Right cardiac atrium (tissue), 5 donors: ENCODE data around the gene LRRC59. TPM values are rescaled to one million over a fixed set of nuclear protein-coding genes. Genes with fewer than 3 reads are reported as not detected.
A peak's percentile ranks its signal among the peaks of the same experiment; 100 is the strongest.
"Not testable (repeated sequence)": the region's sequence is repeated elsewhere in the genome, so short reads cannot be mapped to it uniquely, and the experiment has no call there.

Experiments
- ATAC-seq, 2 donors: fragments of 200-7000 bp; cut with Tn5 transposase; one replicate each; pipeline versions ENCODE4 v1.8.0 to v1.9.1; 2020; ENCODE audit warnings: moderate library complexity in 2 of 2, mild to moderate bottlenecking in 1 of 2
- DNase-seq, 3 donors: peaks; one replicate each; pipeline ENCODE4 v3.0.0-alpha.2; 2020
- H3K27ac ChIP-seq: one replicate; pipeline ENCODE4 v1.5.1; 2013; ENCODE audit warnings: mild to moderate bottlenecking, low read length, control low read depth, moderate library complexity
- H3K27me3 ChIP-seq: one replicate; pipeline ENCODE4 v1.6.1; 2013; ENCODE audit not compliant: control insufficient read depth, insufficient read depth
- H3K4me1 ChIP-seq: one replicate; pipeline ENCODE4 v1.6.1; 2013; ENCODE audit warnings: low read length; ENCODE audit not compliant: control insufficient read depth, insufficient read depth
- H3K4me3 ChIP-seq: one replicate; pipeline ENCODE4 v1.5.1; 2013; ENCODE audit warnings: low read length, control low read depth
- H3K9me3 ChIP-seq: one replicate; pipeline ENCODE4 v1.6.1; 2013; ENCODE audit warnings: low read length; ENCODE audit not compliant: control insufficient read depth
- WGBS: extraction: QIAGEN DNeasy Blood & Tissue Kit; methylation state at CpG from one replicate; pipeline ENCODE4 v1.1.7; 2013; 5-methylcytosine and 5-hydroxymethylcytosine counted together
- intact Hi-C, 4 donors: fragments of 100-400 bp; cut with DNase I; formaldehyde crosslinking; loops; one replicate each; pipeline versions ENCODE4 v1.11.0 to v1.14.0; 2022 to 2023
- polyA plus RNA-seq: library from polyadenylated mRNA; stranded (reverse); fragments of 200-250 nt; gene quantifications from one replicate; pipeline ENCODE4 v1.2.3, GENCODE V29; 2013
- total RNA-seq, 4 donors: library from RNA; stranded (reverse); fragmentation: NEBNext Ultra II Directional; extraction: Animal tissue kit (Norgen Biotek cat#: 25700); gene quantifications; one replicate each; pipeline ENCODE4 v1.2.1, GENCODE V29; 2021
- donor health status: healthy with polysubstance abuse.
- donor health status: DM: no; HTN: yes; CAD: no.
- donor health status: DM: no; HTN: no; CAD: no.
- donor health status: DM: no; HTN: yes; CAD: no; lungs with severe emphysema.
- donor health status: DM: yes; HTN: yes; CAD: no.

Gene LRRC59
- total and polyA plus RNA-seq, 5 donors = 22.0 to 62.0 (median 32.7) TPM

DNA sequence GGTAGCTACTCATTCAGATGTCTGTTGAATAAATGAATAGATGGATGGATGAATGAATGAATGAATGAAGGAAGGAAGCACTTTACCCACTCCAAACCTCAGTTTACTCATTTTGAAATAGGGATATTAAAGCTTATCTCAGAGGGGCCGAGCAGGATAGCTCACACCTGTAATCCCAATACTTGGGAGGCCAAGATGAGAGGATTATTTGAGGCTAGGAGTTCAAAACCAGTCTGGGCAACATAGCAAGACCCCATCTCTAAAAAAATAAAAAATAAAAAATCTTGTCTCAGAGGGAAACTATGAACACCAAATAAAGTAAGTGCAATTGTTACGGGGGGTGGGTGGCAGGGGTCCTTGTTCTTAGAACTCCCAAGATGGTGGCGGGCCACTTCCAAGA, 1.3 kb upstream of the LRRC59 start:
- 94% methylated on average over 3 of the region's 3 CpGs for WGBS
- H3K27me3 ChIP-seq, H3K9me3 ChIP-seq, ATAC-seq, intact Hi-C loops, H3K4me3 ChIP-seq, DNase-seq, H3K4me1 ChIP-seq, H3K27ac ChIP-seq: not testable (repeated sequence)

GRCh38 chr17:50397919-50398285, 579 bp upstream of the LRRC59 start:
- 56% methylated on average over 9 of the region's 9 CpGs for WGBS
- no peaks in the 10 kb centered on the region for H3K27me3 ChIP-seq
- H3K4me1 ChIP-seq = peaks cover 4% of the 10 kb centered on the region
- intact Hi-C loops = no loop called here
- no peak overlapping the region for H3K4me3 ChIP-seq
- H3K27ac ChIP-seq = no peak overlapping the region
- peak in 1 of 2 donors; percentile 4 for ATAC-seq
- no peak for DNase-seq
- H3K9me3 ChIP-seq = no peaks in the 10 kb centered on the region

GRCh38 chr17:50396261-50397110, 837 bp downstream of the LRRC59 start:
- no peaks in the 10 kb centered on the region for H3K9me3 ChIP-seq
- DNase-seq (peak; percentile 61 to 74 (median 70)), ATAC-seq (peak; percentile 60 to 74)
- H3K27ac ChIP-seq = no peak overlapping the region
- intact Hi-C loops = no loop called here
- peaks cover 4% of the 10 kb centered on the region for H3K4me1 ChIP-seq
- 5% methylated on average over 30 of the region's 30 CpGs for WGBS
- H3K27me3 ChIP-seq = no peaks in the 10 kb centered on the region
- H3K4me3 ChIP-seq = peak overlapping the region; percentile 83

DNA sequence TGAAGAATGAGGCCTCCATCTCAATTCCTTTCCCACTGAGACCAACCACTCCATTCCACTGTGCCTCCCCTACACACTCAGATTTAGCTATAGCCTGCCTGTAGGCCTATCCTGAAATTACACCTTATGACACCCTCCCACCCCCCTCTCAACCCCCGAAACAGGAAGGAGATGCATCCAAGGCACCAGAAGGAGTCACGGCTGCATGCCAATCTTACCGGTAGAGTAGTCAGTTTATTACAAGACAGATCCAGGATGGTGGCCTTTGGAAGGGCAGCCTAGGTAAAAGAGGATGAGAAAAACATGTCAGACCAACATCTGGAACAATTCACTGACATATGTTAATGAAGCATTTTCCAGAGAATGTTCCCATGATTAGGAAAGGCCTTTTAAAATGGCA, 2.6 kb downstream of the LRRC59 start:
- ATAC-seq (no peak), DNase-seq (no peak)
- no peak overlapping the region for H3K27ac ChIP-seq
- no peaks in the 10 kb centered on the region for H3K9me3 ChIP-seq
- no peak overlapping the region for H3K4me3 ChIP-seq
- WGBS = 16% methylated on average over 3 of the region's 3 CpGs
- H3K27me3 ChIP-seq = no peaks in the 10 kb centered on the region
- intact Hi-C loops = no loop called here
- peaks cover 4% of the 10 kb centered on the region for H3K4me1 ChIP-seq

- Histone ChIP-seq H3K9me3 (no peaks in the 10 kb centered on the region), H3K27ac (no peak overlapping the region), H3K4me1 (peaks cover 4% of the 10 kb centered on the region), H3K27me3 (no peaks in the 10 kb centered on the region), H3K4me3 (no peak overlapping the region)
- WGBS = 89% methylated on average over 5 of the region's 5 CpGs
- no peak for ATAC-seq
- no peak for DNase-seq
- intact Hi-C loops = no loop called here
Measured at GRCh38 chr17:50393700-50394099, 3.6 kb downstream of the LRRC59 start.

GRCh38 chr17:50392621-50393020, 4.7 kb downstream of the LRRC59 start:
- Histone ChIP-seq H3K27me3 (no peaks in the 10 kb centered on the region), H3K4me1 (peaks cover 4% of the 10 kb centered on the region), H3K9me3 (no peaks in the 10 kb centered on the region), H3K4me3 (no peak overlapping the region), H3K27ac (no peak overlapping the region)
- DNase-seq = no peak
- WGBS = 88% methylated on average over 6 of the region's 6 CpGs
- intact Hi-C loops = no loop called here
- no peak for ATAC-seq

GRCh38 chr17:50389534-50389933, 7.8 kb downstream of the LRRC59 start:
- DNase-seq (no peak), ATAC-seq (no peak)
- no peaks in the 10 kb centered on the region for H3K27me3 ChIP-seq
- H3K27ac ChIP-seq = no peak overlapping the region
- no peaks in the 10 kb centered on the region for H3K9me3 ChIP-seq
- intact Hi-C loops = no loop called here
- WGBS = 95% methylated on average over 6 of the region's 6 CpGs
- no peak overlapping the region for H3K4me3 ChIP-seq
- H3K4me1 ChIP-seq = no peaks in the 10 kb centered on the region

DNA sequence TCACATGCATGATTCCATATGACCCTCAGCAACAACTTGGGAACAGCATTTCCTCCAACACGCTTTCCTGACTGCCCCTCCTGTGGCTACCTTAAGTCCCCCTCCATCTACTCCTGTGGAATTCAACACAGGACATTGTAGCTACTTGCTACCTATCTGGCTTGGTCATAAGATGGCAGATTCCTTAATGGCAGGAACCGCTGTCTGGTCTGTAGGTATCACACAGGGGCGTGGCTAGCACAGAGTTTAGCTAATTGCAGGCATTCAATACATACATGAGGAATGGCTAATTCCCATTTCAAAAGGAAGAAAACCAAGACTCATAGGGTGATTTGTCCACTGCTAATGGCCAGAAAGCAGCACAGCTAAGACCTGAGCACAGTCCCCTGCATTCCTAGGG, 8.6 kb downstream of the LRRC59 start:
- Histone ChIP-seq H3K27ac (no peak overlapping the region), H3K4me1 (no peaks in the 10 kb centered on the region), H3K27me3 (no peaks in the 10 kb centered on the region), H3K4me3 (no peak overlapping the region), H3K9me3 (no peaks in the 10 kb centered on the region)
- ATAC-seq (no peak), DNase-seq (no peak)
- intact Hi-C loops = no loop called here
- 97% methylated on average over 3 of the region's 3 CpGs for WGBS

- ATAC-seq (peak in 1 of 2 donors; percentile 23), DNase-seq (no peak)
- H3K4me1 ChIP-seq = no peaks in the 10 kb centered on the region
- no peaks in the 10 kb centered on the region for H3K9me3 ChIP-seq
- no peaks in the 10 kb centered on the region for H3K27me3 ChIP-seq
- WGBS = 70% methylated on average over 3 of the region's 3 CpGs
- intact Hi-C loops = no loop called here
- H3K4me3 ChIP-seq = no peak overlapping the region
- H3K27ac ChIP-seq = no peak overlapping the region
Measured at GRCh38 chr17:50386510-50386909, 10.8 kb downstream of the LRRC59 start.

DNA sequence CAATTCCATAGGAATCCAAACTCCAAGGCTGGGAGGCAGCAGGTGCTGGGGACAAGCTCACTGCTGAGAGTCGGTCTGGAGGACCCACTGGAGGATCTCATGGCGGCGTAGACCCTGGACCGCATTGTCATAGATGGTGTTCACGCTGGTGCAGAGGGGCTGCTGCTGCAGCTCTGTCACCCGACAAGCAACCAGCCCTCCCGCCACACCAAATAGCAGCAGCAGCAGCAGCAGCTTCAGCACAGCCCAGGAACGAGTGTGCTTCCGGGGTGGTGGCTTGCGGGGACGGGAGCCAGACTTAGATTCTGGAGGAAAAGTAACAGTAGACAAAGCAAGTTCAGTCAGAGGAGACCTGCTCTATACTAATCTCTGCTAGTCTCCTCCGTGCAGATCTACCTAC, 14.4 kb downstream of the LRRC59 start:
- no peak overlapping the region for H3K27ac ChIP-seq
- 89% methylated on average over 12 of the region's 12 CpGs for WGBS
- H3K4me1 ChIP-seq = no peaks in the 10 kb centered on the region
- H3K9me3 ChIP-seq = no peaks in the 10 kb centered on the region
- no peak for ATAC-seq
- DNase-seq = no peak
- no peaks in the 10 kb centered on the region for H3K27me3 ChIP-seq
- no peak overlapping the region for H3K4me3 ChIP-seq
- intact Hi-C loops = no loop called here

DNA sequence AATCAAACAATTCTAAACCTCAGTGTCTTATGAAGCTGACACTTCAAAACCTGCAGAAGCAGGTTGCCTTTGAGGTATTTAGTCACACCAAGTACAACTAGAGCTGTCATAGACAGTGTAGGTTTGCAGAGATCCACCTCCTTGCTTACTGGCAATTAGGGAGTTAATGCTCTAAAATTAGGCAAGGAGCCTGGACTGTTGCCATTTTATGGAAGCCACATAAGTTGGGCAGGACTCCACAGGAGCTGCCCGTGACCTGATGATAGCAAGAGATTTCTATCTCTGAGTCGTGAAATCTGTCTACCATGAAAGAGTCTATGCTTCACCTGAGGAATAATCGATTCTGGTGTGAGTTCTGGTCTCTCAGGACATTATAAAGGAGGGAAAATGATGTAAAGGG, 15.4 kb downstream of the LRRC59 start:
- intact Hi-C loops = no loop called here
- no peaks in the 10 kb centered on the region for H3K4me1 ChIP-seq
- WGBS = 38% methylated on average over 3 of the region's 3 CpGs
- no peaks in the 10 kb centered on the region for H3K27me3 ChIP-seq
- ATAC-seq (no peak), DNase-seq (no peak)
- H3K9me3 ChIP-seq = no peaks in the 10 kb centered on the region
- no peak overlapping the region for H3K4me3 ChIP-seq
- no peak overlapping the region for H3K27ac ChIP-seq
